Ectodermal cell (in vitro differentiated cells): ENCODE measurements around the gene SNRPD3. TPM values are rescaled to one million over a fixed set of nuclear protein-coding genes. Genes with fewer than 3 reads are reported as not detected.

Experiments used
- H3K27ac ChIP-seq: 2 replicates; pipeline ENCODE4 v1.7.0; 2013; ENCODE audit warnings: mild to moderate bottlenecking, low read depth, low read length; ENCODE audit not compliant: insufficient read depth, poor library complexity, severe bottlenecking
- H3K27me3 ChIP-seq: 2 replicates; pipeline ENCODE4 v1.7.0; 2013; ENCODE audit warnings: mild to moderate bottlenecking, low read length; ENCODE audit not compliant: insufficient read depth, control insufficient read depth, poor library complexity, severe bottlenecking
- H3K36me3 ChIP-seq: one replicate; pipeline ENCODE4 v1.7.0; 2013; ENCODE audit warnings: low read length; ENCODE audit not compliant: control insufficient read depth, insufficient read depth
- H3K4me1 ChIP-seq: one replicate; pipeline ENCODE4 v1.7.0; 2013; ENCODE audit warnings: low read length; ENCODE audit not compliant: control insufficient read depth, insufficient read depth
- H3K4me3 ChIP-seq: 2 replicates; pipeline ENCODE4 v1.7.0; 2013; ENCODE audit warnings: low read depth, low read length, control low read depth; ENCODE audit not compliant: insufficient read depth
- H3K9me3 ChIP-seq: 2 replicates; pipeline ENCODE4 v1.7.0; 2013; ENCODE audit warnings: mild to moderate bottlenecking, low read length, moderate library complexity; ENCODE audit not compliant: control insufficient read depth
- WGBS, 2 experiments: methylation state at CpG; one replicate each; pipeline ENCODE4 v1.1.7; 2013; ENCODE audit warnings: missing lambda C conversion rate in 2 of 2; 5-methylcytosine and 5-hydroxymethylcytosine counted together
- polyA plus RNA-seq, 4 experiments: library from polyadenylated mRNA; stranded (reverse); fragments of 50-300 nt; gene quantifications; one replicate each; pipeline ENCODE4 v1.2.3, GENCODE V29; 2013

SNRPD3 gene
- polyA plus RNA-seq (2013, experiment 1 of 4), result 153 TPM
- polyA plus RNA-seq (2013, experiment 2 of 4), result 152 TPM
- polyA plus RNA-seq (2013, experiment 3 of 4), result 170 TPM
- polyA plus RNA-seq (2013, experiment 4 of 4), result 163 TPM

- peaks cover 19% of the 10 kb centered on the region for H3K36me3 ChIP-seq
- WGBS, 2 experiments, result 0% methylated on average over 59 of the region's 59 CpGs
These were observed at the start of gene SNRPD3 for GRCh38 chr22:24555165-24556039. SNRPD3 (plus strand) TSS chr22:24555999; CDS start chr22:24557675, 1,676 bp downstream.

GRCh38 chr22:24506802-24507438 is 48.9 kb upstream of the SNRPD3 start:
- Histone ChIP-seq H3K9me3 (no peaks in the 10 kb centered on the region), H3K4me3 (no peak overlapping the region), H3K4me1 (peaks cover 3% of the 10 kb centered on the region), H3K27ac (no peak overlapping the region), H3K36me3 (no peaks in the 10 kb centered on the region), H3K27me3 (peaks cover 27% of the 10 kb centered on the region)
- 67 to 68% methylated on average over 6 of the region's 6 CpGs for WGBS, 2 experiments

More at GRCh38 chr22:24555165-24556039, at the start of gene SNRPD3:
- Histone ChIP-seq H3K9me3 (no peaks in the 10 kb centered on the region), H3K4me1 (peaks cover 12% of the 10 kb centered on the region), H3K4me3 (peak within 1 kb of the TSS; percentile 92), H3K27me3 (no peaks in the 10 kb centered on the region), H3K27ac (peak within 1 kb of the TSS; percentile 83)

- 25 to 33% methylated on average over 7 of the region's 7 CpGs for WGBS, 2 experiments
- Histone ChIP-seq H3K27ac (no peak overlapping the region), H3K9me3 (no peaks in the 10 kb centered on the region), H3K4me1 (no peaks in the 10 kb centered on the region), H3K36me3 (no peaks in the 10 kb centered on the region), H3K4me3 (no peak overlapping the region), H3K27me3 (peaks cover 19% of the 10 kb centered on the region)
These were observed 48.1 kb upstream of the SNRPD3 start for GRCh38 chr22:24507716-24508115.

GRCh38 chr22:24510637-24511625 is 44.9 kb upstream of the SNRPD3 start:
- H3K4me1 ChIP-seq, result no peaks in the 10 kb centered on the region
- no peak overlapping the region for H3K4me3 ChIP-seq
- no peaks in the 10 kb centered on the region for H3K36me3 ChIP-seq
- H3K27me3 ChIP-seq, result peaks cover 7% of the 10 kb centered on the region
- 88 to 91% methylated on average over 8 to 9 of the region's 10 CpGs for WGBS, 2 experiments
- no peak overlapping the region for H3K27ac ChIP-seq
- no peaks in the 10 kb centered on the region for H3K9me3 ChIP-seq

GRCh38 chr22:24512043-24512442 is 43.8 kb upstream of the SNRPD3 start:
- no peaks in the 10 kb centered on the region for H3K4me1 ChIP-seq
- peaks cover 5% of the 10 kb centered on the region for H3K27me3 ChIP-seq
- no peak overlapping the region for H3K4me3 ChIP-seq
- no peak overlapping the region for H3K27ac ChIP-seq
- no peaks in the 10 kb centered on the region for H3K9me3 ChIP-seq
- 80 to 91% methylated on average over 3 of the region's 3 CpGs for WGBS, 2 experiments
- H3K36me3 ChIP-seq, result no peaks in the 10 kb centered on the region

GRCh38 chr22:24513378-24514240 is 42.2 kb upstream of the SNRPD3 start:
- H3K27me3 ChIP-seq, result peaks cover 4% of the 10 kb centered on the region
- H3K9me3 ChIP-seq, result no peaks in the 10 kb centered on the region
- H3K4me1 ChIP-seq, result no peaks in the 10 kb centered on the region
- H3K27ac ChIP-seq, result no peak overlapping the region
- H3K4me3 ChIP-seq, result no peak overlapping the region
- WGBS, 2 experiments, result 91 to 96% methylated on average over 9 of the region's 9 CpGs
- H3K36me3 ChIP-seq, result no peaks in the 10 kb centered on the region

GRCh38 chr22:24514241-24515026 is 41.4 kb upstream of the SNRPD3 start:
- H3K4me3 ChIP-seq, result no peak overlapping the region
- 89 to 91% methylated on average over 14 of the region's 14 CpGs for WGBS, 2 experiments
- no peaks in the 10 kb centered on the region for H3K36me3 ChIP-seq
- peaks cover 4% of the 10 kb centered on the region for H3K27me3 ChIP-seq
- no peak overlapping the region for H3K27ac ChIP-seq
- H3K4me1 ChIP-seq, result no peaks in the 10 kb centered on the region
- no peaks in the 10 kb centered on the region for H3K9me3 ChIP-seq

- no peaks in the 10 kb centered on the region for H3K36me3 ChIP-seq
- 93 to 95% methylated on average over 8 of the region's 8 CpGs for WGBS, 2 experiments
- no peaks in the 10 kb centered on the region for H3K9me3 ChIP-seq
- H3K4me3 ChIP-seq, result no peak overlapping the region
- H3K27me3 ChIP-seq, result peaks cover 4% of the 10 kb centered on the region
- no peak overlapping the region for H3K27ac ChIP-seq
- H3K4me1 ChIP-seq, result no peaks in the 10 kb centered on the region
These were observed 40.8 kb upstream of the SNRPD3 start for GRCh38 chr22:24515027-24515338.
